GM18502 (cell line): ENCODE measurements around the gene LPAR3.
A peak's percentile ranks its signal among the peaks of the same experiment; 100 is the strongest.
"Not testable (repeated sequence)": the region's sequence is repeated elsewhere in the genome, so short reads cannot be mapped to it uniquely, and the experiment has no call there.

ENCODE experiments used
- ATAC-seq: cut with Tn5 transposase; IDR thresholded peaks from one replicate; pipeline ENCODE4 v1.9.1; 2021; ENCODE audit warnings: mild to moderate bottlenecking; ENCODE audit not compliant: unreplicated experiment, poor library complexity

The LPAR3 gene, protein sequence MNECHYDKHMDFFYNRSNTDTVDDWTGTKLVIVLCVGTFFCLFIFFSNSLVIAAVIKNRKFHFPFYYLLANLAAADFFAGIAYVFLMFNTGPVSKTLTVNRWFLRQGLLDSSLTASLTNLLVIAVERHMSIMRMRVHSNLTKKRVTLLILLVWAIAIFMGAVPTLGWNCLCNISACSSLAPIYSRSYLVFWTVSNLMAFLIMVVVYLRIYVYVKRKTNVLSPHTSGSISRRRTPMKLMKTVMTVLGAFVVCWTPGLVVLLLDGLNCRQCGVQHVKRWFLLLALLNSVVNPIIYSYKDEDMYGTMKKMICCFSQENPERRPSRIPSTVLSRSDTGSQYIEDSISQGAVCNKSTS

DNA sequence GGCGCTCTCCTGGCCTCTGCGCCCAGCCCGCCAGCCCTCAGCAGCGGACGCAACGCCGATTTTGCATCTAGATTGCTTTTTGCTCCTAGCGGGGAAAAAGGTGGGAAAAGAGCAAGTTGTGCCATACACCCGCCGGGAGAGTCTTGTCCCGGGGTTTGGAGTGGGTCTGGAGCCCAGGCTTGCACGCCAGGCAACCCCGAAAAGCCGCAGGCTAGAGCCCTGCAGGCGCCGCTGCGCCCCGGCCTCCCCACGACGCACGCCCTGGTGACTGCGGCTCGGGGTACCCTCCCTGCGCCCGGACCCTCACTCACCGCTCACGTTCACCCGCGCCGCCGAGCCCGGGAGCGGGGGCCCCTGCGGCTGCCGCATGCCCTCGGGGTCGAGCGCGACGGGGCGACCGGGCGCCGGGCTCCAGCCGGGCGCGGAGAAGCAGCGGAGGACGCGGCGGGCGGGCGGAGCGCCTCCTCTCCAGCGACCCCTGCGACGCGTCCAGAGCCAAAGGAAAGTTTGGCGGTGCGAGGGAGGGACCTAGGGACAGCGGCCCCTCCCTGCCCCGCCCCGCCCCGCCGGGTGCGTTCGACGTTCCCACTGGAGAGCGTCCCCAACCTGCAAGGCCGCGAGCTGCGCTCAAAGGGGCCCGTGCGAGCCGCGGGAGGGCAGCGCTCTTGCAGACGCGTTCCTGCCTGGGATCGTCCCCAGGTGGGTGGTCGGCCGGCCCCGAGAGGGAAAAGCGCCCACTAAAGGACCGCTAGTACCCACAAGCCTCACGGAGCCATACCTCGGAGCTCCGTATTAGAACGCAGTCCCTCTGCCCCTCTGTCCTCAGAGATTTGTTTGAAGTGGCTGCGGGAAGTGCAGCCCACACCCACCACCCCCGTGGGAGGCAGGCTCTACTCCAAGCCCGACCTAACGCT is at the start of gene LPAR3:
Gene LPAR3, minus strand, starts transcription at position 502 of the 914 bp plus-strand sequence. CDS start 27,086 bp downstream, outside the sequence.
- ATAC-seq = peak; percentile 48

DNA sequence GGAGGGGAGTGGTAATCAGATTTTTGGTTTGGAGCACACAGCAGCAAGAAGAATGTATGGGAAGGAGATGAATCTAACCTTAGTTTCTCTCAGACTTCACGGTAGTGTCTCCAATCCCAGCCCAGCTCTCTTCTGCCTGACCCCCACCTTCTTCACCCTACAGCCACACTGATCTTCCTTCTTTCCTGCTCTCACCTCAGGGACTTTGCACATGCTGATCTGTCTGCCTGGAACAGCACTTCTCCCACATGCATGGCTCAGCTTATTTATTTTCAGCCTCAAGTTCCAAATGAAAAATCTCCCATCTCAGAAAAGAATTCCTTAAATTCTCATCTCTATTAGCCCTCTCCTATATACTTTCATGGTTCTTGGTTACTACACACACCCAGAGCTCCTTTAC is 48.8 kb upstream of the LPAR3 start:
- no peak for ATAC-seq

DNA sequence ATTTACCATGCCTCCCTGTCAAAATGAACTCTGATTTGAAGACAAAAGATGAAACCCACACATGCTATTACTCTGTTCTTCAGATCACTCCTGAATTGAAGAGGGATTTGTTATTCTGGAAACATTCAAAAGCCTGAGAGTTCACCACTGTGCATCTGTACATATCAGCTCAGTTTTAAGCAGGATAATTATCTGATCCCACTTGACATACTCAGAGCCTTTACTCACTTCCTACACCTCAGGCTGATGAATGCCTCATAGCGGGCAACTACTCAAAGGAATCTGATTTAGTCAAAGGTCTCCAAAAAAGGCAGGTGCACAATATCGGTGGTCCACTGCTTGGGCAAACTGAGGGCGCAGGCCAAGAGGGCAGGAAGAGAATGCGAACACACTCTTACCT is 47.5 kb upstream of the LPAR3 start:
- ATAC-seq = no peak

DNA sequence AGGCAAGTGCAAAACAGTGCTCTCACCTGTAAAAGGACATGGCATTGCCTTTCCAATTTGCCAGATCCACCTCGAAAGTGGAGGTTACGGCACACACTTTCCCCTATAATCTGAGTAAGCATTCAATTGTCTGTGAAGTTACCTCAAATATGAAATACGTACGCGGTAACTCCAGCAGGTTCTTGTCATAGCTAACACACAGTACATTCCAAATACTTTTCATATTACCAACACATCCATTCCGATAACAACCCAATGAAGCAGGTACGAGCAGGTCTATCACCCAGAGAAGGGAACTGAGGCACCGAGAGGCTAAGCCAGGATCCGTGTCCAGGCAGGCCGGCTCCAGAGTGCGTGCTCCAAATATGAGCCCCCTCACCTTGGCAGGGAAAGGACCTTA is 46.8 kb upstream of the LPAR3 start:
- ATAC-seq = no peak

DNA sequence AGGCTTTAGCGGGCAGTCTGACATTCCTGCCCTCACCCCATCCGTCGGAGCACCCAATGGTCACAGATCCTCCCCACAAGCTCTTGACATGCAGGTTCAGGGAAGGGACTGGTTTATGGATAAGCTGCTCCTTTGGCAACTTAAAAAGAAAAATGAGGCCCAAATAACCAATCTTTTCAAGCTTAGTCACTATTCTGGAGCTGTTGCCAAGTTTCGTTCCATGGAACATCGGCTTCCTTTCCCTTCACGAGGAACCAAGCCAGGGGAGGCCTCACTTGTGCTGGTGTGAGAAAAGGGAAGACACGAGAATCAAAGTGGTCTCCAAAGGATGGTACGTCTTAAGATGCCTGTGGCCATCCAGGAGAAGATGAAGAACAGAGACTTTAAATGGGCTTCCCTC is 46.1 kb upstream of the LPAR3 start:
- no peak for ATAC-seq

DNA sequence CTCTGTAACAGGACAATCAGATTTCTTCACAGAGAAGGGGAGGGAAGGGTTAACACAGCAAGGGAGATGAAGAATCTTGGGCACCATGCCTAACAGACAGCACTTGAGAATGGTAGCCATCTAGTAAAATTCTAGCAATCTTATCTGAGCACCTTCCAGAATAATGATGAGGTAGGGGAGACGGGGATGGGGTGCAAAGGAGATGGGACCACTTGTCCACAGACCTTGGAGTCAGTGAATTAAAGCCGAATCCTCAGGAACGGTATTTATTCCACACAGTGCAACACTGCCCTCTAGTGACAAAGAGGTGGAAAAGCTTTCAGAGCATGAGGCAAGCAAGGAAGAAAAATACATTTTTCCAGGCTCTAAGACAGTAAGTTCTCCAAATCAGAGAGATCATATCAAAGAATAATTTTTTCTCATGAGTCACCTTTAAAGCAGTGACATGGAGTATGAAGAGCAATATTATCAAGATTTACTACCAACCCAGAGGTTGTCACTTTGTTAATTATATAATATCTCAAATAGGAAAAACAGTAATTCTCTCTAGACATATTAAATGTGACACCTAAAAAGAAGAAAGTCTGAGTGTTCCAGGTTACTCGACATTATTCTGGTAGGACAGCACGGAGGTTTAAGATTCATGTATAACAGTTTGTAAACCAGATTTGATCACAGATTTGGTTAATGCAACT is 43.3 kb upstream of the LPAR3 start:
- ATAC-seq = peak; percentile 58

DNA sequence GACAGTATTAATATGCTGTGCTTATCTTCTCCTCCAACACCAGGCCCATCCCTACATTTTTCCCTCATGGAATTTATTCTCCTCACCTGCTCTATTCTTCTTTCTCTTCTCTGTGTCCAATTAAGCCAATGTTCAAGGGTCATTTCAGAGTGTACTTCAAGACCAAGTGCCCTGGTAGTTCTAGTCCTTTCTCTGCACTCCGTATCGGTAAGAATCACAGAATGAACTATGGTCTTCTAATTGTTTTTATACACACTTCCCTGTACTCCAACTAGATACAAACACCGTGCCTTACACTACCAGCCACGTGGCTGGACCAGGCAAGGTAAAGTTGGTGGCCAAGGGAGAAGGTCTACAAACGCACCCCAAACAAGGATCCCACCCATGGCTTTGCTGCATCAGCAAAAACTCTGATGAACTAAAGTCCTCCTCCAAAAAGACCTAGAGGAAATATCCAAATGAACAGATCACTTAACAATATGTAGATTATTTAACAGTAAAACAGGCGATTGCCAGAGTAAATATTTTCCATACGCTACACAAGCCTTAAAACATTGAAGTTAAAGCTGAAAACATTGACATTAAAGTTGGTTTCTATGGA is 40.1 kb upstream of the LPAR3 start:
- no peak for ATAC-seq

DNA sequence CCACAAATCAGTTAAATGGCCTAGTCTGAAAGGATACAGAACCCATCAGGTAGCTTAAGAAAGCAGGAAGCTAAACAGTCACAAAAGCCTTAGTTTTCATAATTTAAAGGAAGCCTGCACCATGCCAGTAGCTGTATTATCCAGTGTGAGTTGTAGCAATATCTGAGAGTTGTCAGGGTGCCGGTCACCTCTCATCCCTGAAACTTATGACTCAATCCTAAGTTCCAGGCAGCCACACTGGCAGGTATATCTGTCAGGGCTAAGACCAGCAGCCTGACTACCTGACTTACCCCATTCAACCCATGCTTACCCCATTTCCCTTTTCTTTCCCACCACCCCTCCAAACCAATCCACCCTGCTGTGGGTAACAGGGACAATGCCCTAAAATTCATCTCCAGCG is 37.8 kb upstream of the LPAR3 start:
- ATAC-seq = no peak

DNA sequence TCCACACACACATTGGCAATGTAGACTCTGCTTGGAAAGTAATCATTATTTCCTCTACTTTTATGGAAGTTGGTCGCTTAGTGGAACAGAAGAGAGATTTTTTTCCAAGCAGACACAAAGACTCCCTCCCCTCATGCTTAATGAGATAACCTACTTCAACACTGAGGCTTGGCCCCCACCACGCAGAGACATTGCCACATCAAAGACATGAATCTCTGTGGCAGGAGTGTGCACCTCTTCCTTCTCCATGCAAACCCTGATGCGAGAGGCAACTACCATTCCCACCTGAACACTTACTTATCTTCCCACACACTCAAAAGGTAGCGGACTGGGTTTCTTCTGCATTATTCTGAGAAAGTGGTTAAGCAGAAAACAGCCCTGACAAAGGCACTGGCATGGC is 37.3 kb upstream of the LPAR3 start:
- ATAC-seq = no peak

DNA sequence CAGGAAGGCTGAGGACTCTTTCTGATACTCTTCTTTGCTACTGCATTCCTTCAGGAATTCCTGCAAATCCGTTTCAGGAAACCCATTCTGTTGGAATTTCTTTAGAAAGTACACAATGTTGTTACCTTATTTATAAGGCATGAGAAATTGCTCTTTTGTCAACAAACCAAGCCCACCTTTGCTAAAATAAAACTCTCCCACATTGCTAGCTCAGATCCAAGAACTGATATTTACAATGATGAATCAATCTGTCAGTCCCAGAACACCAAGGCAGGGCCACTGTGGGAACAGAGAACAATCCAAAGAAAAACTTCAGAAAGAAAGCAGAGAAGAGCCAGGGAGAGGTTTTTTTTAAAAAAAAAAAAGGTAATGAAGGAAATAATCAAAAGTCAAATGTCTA is 36.6 kb upstream of the LPAR3 start:
- no peak for ATAC-seq

DNA sequence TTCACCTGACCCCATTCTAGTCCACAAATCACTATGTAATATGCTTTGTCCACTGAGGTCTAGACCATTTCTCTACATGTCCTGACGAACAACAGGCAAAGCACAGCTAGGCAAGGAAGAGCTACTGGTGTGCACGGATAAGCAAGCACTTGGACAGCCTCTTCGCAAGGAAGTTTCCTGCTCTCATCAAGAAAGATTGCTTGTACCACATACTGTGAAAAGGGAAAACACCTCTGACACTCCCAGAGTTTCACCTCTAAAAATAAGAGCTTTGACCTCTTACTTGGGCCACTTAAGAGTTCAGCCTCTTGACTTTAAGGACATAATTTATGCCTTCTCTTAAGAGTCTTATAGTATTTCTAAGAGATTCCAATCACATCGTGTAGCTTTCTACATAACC is 36.0 kb upstream of the LPAR3 start:
- ATAC-seq = no peak

DNA sequence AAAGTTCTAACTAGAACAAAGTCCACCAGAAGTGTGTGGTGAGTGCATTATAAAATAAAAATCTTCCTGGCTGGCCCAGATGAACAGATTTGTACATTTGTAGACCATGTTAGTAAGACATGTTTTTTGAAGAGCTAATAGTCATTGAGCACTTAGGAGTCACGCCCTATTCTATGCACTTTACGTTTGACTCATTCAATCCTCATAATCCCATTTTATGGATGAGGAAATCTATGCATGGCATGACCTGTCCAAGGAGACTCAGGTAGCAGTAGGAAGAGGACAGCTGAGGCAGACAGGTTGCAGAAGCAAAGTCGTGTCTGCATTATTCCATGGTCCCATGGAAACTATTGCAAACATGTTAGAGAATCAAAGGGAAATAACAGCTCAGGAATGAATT is 30.3 kb upstream of the LPAR3 start:
- no peak for ATAC-seq

DNA sequence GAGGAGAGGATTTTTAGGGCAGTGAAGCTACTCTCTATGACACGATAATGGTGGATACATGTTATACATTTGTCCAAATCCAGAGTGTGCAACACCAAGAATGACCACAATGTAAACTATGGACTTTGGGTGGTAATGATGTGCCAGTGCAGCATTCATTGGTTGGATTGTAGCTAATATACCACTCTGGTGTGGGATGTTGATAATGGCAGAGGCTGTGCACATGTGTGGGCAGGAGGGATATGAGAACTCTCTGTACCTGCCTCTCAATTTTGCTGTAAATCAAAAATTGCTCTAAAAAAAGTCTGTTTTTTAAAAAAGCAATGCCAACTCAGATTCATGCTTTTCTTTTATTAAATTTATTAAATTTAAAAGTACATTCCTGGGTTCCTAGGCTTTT is 27.2 kb upstream of the LPAR3 start:
- ATAC-seq = no peak

DNA sequence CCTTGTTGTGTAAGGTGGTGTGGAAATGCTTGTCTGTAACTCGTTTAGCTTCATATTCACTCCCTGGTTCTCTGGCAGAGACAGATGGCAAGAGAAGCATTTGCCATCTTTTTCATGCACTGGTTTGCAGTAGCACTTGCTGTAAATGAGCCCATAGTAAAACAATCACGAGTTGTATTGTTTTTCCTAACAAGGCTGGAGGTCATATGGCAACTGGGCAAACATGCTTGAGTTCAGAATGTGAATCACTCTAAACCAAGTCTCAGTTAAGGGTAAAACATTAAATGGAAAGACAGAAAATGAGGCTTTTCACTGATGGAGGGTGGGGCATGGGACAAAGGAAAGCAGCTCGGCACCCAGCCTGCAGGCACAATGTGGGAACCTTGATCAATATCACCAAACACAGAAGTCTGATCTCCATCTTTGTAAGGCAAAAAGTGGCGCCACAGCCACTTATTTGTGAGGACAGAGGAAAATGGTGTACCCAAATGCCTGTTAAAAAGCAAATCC is 26.5 kb upstream of the LPAR3 start:
- no peak for ATAC-seq

DNA sequence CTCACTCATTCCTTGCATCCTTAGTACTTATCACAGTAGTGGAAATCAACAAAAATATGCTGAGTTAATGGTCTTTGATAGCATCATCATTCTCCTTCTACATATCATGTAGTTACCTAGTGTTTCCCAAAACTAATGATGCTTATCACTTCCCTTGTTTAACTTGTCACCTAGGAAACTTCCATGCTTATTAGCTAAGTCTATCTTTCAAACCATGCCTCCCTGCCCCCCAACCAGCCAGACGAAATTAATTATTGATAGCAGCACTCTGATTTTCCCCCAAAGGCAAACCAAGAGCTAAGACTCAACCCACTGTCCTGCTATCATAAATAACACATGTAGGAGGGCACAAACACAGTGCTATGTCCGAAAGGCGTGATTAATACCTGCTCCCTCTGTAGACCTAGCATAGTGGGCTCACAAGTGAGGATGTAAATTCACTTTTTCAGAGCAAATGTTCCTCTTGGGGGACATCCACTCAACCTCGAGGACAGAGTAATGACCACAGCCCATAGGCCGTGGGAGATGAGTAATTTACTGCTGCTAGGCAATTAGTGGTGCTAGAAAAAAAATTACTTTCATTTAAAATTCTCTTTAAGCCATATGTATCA is 25.8 kb upstream of the LPAR3 start:
- no peak for ATAC-seq

DNA sequence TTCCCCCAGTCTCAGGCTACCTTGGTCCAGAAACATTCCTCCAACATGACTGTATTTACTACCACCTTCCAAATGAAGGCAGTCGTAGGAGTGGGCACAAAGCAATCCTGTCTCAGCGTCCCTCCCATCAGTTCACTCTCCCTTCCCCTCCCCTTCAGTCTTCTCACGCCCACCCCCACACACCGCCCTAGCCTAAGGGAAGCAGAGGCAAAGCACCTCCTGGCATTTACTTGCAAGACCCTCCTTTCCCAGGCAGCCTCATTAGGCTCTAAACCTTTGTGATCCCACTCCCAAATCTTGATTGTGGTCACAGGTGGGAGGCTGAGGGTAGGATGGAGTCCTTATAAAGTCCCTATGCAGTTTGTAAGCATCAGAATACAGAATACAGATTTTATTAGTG is 23.9 kb upstream of the LPAR3 start:
- ATAC-seq = no peak

DNA sequence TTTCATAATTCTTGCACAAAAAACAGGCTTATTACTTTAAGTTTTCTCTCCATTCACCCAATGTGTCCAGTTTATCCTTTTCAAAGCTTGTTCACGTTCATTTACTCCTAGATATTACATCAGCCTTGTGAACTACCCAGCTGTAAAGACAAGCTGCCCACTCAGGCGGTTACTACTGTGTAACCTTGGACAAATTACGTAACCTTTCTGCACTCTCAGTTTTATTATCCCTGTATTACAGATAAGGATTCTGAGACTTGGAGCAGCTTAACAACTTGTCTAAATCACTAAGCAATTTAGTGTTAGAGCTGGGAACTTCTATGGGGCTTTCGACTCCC is 20.5 kb upstream of the LPAR3 start:
- no peak for ATAC-seq

DNA sequence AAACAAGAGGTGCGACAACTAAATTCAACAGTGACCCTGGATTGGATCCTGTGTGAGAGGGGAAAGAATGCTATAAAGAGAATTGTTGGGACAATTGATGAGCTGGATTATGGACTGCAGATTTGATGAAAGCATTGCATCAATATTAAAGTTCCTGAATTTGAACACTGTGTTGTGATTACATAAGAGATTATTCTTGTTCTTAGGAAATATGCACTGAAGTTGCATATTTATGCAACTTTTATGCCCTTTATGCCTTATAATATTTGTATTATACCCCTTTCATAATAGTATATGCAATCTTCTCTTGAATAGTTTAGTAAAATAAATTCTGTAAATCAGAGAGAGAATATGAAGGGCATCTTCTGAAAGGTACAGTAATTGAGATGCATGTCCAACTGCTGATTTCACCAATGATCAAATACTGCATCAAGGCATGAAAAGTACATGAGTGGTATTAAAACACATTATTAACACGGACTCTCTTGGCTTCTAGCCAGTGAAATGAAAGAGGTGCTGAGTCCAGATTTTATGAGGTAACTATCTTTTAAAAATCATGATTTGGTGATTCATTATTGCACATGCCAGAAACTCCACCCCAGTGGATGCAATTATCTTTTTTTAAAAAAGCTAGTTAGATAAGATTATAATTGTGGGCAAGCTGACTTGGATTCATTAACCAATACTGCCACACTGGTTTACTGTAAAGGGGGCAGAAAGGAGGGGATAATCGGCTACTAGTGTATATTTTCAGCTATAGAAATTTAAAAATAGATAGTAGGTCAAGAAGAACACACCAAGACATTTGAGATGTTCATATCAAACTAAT is 19.9 kb upstream of the LPAR3 start:
- no peak for ATAC-seq

DNA sequence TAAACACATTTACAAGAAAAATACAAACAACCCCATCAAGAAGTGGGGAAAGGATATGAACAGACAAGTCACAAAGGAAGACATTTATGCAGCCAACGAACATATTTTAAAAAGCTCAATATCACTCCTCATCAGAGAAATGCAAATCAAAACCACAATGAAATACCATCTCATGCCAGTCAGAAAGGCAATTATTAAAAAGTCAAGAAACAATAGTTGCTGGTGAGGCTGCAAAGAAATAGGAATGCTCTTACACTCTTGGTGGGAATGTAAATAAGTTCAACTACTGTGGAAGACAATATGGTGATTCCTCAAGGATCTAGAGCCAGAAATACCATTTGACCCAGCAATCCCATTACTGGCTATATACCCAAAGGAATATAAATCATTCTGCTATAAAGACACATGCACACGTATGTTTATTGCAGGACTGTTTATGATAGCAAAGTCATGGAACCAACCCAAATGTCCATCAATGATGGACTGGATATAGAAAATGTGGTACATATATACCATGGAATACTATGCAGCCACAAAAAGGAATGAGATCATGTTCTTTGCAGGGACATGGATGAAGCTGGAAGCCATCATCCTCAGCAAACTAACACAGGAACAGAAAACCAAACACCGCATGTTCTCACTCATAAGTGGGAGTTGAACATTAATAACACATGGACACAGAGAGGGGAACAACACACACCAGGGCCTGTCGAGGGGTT is 15.9 kb upstream of the LPAR3 start:
- ATAC-seq = not testable (repeated sequence)
